ENCODE measurements around the gene BDH1. TPM values are rescaled to one million over a fixed set of nuclear protein-coding genes. Genes with fewer than 3 reads are reported as not detected.

The BDH1 gene
- total RNA-seq, 4 donors from 2014 or later, result 127 to 258 (median 197) TPM

DNA sequence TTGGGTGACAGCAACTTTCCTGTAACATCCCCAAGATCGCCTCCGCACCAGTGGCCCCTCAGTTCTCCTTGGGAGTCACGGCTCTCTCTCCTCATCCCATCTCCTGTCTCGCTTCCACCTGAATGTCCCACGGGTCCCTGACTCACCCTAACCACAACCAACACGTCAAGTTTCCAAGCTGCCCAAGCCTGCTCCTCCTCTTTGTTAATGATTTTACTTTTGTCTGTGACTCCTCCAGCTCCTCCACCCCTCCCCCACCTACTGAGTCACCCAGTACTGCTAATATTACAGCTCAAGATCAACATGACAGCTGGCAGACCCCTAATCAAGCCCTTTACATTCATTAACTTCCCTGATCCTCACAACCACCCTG, 39.3 kb downstream of the BDH1 start:
- no peaks in the 10 kb centered on the region for H3K27me3 ChIP-seq
- no peak for DNase-seq
- H3K4me3 ChIP-seq, result no peak overlapping the region
- no peak overlapping the region for H3K27ac ChIP-seq
- H3K9me3 ChIP-seq, result no peaks in the 10 kb centered on the region
- 20 to 74% methylated on average over 1 to 6 of the region's 6 CpGs for WGBS, 2 donors (ENCODE audit: low coverage in 1 of 2)
- TF ChIP-seq POLR2A (IDR thresholded peaks at IDR 0.05) (no peak), CTCF (IDR thresholded peaks at IDR 0.05) (no peak), POLR2AphosphoS5 (IDR thresholded peaks at IDR 0.05) (no peak), EP300 (IDR thresholded peaks at IDR 0.05; ENCODE audit: low read depth) (no peak)
- in situ Hi-C loops (cut with MboI; ENCODE audit: low pct_ligation_motif_present in 1 of 4, low pct_unique_long_range_greater_than_20kb in 1 of 4, low sequenced_read_pairs in 3 of 4) (loop anchor here in 2 of 4 donors (10.0 to 25.0 kb wide), 2 partner anchors 254 to 262 kb away; no protein-coding TSS in a partner anchor), intact Hi-C loops (cut with DNase I; ENCODE audit: low total_unique reads) (no loop called here)
- H3K36me3 ChIP-seq, result no peaks in the 10 kb centered on the region
- peaks cover 12 to 25% (median 22%) of the 10 kb centered on the region in 4 donors for H3K4me1 ChIP-seq

- no peak for TF ChIP-seq CTCF (IDR thresholded peaks at IDR 0.05)
- TF ChIP-seq EP300 (IDR thresholded peaks at IDR 0.05; ENCODE audit: low read depth), result no peak
- no peak for TF ChIP-seq POLR2A (IDR thresholded peaks at IDR 0.05)
- TF ChIP-seq POLR2AphosphoS5 (IDR thresholded peaks at IDR 0.05), result no peak
- intact Hi-C loops (cut with DNase I; ENCODE audit: low total_unique reads) (no loop called here), in situ Hi-C loops (cut with MboI; ENCODE audit: low pct_ligation_motif_present in 1 of 4, low pct_unique_long_range_greater_than_20kb in 1 of 4, low sequenced_read_pairs in 3 of 4) (loop anchor here in 2 of 4 donors (10.0 to 25.0 kb wide), 2 partner anchors 253 to 260 kb away; no protein-coding TSS in a partner anchor)
- peaks cover 3 to 15% (median 11%) of the 10 kb centered on the region in 4 donors for H3K4me1 ChIP-seq
- H3K27me3 ChIP-seq, result no peaks in the 10 kb centered on the region
- 83% methylated on average over 10 of the region's 10 CpGs; no CpG with 5 or more reads in 1 of the 2 donors for WGBS, 2 donors (ENCODE audit: low coverage in 1 of 2)
- H3K9me3 ChIP-seq, result no peaks in the 10 kb centered on the region
- H3K27ac ChIP-seq, result no peak overlapping the region
- H3K4me3 ChIP-seq, result no peak overlapping the region
- H3K36me3 ChIP-seq, result no peaks in the 10 kb centered on the region
- no peak for DNase-seq
Measured at GRCh38 chr3:197514786-197515355, 40.9 kb downstream of the BDH1 start.

DNA sequence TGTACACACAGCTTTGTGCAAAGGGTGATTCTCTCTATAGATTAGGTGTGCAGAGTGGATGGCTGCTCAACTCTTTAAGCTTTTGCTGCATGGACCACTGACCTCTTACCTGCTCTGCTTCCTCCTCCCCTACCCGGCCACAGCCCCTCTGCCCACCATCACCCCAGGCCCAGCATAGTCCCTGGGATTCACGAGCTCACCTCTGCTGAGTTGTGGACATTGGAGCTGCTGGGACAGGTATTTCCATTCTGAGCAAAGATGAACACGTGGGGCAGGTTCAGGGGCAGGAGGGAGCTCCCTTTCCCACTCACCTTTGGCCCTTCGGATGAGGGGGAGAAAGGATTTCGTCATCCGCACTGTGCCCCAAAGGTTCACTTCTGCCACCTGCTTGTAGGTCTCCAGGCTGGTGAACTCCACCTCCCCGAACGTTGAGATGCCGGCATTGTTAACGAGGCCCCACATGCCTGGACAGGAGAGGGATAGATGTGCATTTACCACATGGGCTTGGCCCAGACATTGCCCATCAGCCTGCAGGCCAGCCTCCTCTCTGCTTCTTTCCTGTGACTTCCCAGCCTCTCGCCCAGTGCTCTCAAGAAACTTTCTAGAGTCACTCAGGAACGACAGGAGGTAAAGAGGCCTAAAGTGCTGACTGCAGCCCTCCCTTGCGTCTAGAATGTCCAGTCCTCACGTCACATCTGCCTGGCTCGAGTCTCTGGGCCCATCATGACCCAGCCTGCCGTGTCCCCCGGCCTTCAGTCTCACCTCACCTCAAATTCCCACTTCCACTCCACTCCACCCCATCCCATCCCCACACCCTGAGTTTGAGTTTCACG, 41.6 kb downstream of the BDH1 start:
- DNase-seq, result no peak
- H3K4me1 ChIP-seq, result peaks cover 0 to 10% (median 9%) of the 10 kb centered on the region in 4 donors

More for the DNA sequence above, 41.6 kb downstream of the BDH1 start:
- Histone ChIP-seq H3K27me3 (no peaks in the 10 kb centered on the region), H3K4me3 (no peak overlapping the region), H3K36me3 (no peaks in the 10 kb centered on the region), H3K9me3 (no peaks in the 10 kb centered on the region), H3K27ac (no peak overlapping the region)
- intact Hi-C loops (cut with DNase I; ENCODE audit: low total_unique reads), result no loop called here
- 87 to 100% methylated on average over 3 to 18 of the region's 18 CpGs for WGBS, 2 donors (ENCODE audit: low coverage in 1 of 2)
- no peak for TF ChIP-seq POLR2A (IDR thresholded peaks at IDR 0.05)
- no peak for TF ChIP-seq EP300 (IDR thresholded peaks at IDR 0.05; ENCODE audit: low read depth)
- TF ChIP-seq POLR2AphosphoS5 (IDR thresholded peaks at IDR 0.05), result no peak
- TF ChIP-seq CTCF (IDR thresholded peaks at IDR 0.05), result no peak
- in situ Hi-C loops (cut with MboI; ENCODE audit: low pct_ligation_motif_present in 1 of 4, low pct_unique_long_range_greater_than_20kb in 1 of 4, low sequenced_read_pairs in 3 of 4), result loop anchor here in 2 of 4 donors (10.0 to 25.0 kb wide), 2 partner anchors 252 to 259 kb away; no protein-coding TSS in a partner anchor
